Activated naive CD8-positive, alpha-beta T cell (primary cell): ENCODE results near the gene SLC25A29.
"Not testable (repeated sequence)": the region's sequence is repeated elsewhere in the genome, so short reads cannot be mapped to it uniquely, and the experiment has no call there.

Experiments used
- H3K27ac Mint-ChIP-seq: one replicate; pipeline ENCODE4 v1.8.0; 2021; ENCODE audit warnings: mixed read lengths
- H3K27me3 Mint-ChIP-seq: one replicate; pipeline ENCODE4 v1.8.0; 2021; ENCODE audit warnings: mixed read lengths
- H3K36me3 Mint-ChIP-seq: one replicate; pipeline ENCODE4 v1.8.0; 2021; ENCODE audit warnings: mixed read lengths
- H3K4me1 Mint-ChIP-seq: one replicate; pipeline ENCODE4 v1.8.0; 2021; ENCODE audit warnings: low read depth, mixed read lengths
- H3K4me3 Mint-ChIP-seq: one replicate; pipeline ENCODE4 v1.8.0; 2021; ENCODE audit warnings: mild to moderate bottlenecking, mixed read lengths
- H3K9me3 Mint-ChIP-seq: one replicate; pipeline ENCODE4 v1.8.0; 2021; ENCODE audit warnings: low read depth, mixed read lengths

Gene SLC25A29

DNA sequence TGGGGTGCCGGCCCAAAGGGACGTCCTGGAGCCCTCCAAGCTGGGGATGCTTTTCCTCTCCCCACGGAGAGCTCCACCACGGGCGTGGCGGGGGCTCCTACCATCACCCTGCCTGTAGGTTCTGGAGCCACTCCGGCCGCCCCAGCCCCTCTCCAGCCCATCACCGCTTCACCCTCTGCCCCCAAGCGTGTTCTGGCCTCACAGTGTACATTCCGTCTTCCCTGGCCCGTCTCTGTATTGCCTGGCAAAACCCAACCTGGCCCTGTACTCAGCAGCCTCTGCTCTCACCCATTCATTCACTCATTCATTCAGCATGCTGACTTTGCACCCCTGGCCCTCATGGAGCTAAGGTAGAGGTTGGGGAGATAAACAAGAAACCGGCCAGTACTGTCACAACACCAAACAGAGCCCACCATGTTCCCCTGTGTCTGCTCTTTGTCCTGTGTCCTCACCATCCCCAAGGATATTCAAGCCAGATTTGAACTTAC is 20.3 kb downstream of the SLC25A29 start:
- Mint-ChIP-seq H3K27ac (peak overlapping the region; percentile 86), H3K4me3 (peak overlapping the region; percentile 83), H3K36me3 (no peaks in the 10 kb centered on the region)

DNA sequence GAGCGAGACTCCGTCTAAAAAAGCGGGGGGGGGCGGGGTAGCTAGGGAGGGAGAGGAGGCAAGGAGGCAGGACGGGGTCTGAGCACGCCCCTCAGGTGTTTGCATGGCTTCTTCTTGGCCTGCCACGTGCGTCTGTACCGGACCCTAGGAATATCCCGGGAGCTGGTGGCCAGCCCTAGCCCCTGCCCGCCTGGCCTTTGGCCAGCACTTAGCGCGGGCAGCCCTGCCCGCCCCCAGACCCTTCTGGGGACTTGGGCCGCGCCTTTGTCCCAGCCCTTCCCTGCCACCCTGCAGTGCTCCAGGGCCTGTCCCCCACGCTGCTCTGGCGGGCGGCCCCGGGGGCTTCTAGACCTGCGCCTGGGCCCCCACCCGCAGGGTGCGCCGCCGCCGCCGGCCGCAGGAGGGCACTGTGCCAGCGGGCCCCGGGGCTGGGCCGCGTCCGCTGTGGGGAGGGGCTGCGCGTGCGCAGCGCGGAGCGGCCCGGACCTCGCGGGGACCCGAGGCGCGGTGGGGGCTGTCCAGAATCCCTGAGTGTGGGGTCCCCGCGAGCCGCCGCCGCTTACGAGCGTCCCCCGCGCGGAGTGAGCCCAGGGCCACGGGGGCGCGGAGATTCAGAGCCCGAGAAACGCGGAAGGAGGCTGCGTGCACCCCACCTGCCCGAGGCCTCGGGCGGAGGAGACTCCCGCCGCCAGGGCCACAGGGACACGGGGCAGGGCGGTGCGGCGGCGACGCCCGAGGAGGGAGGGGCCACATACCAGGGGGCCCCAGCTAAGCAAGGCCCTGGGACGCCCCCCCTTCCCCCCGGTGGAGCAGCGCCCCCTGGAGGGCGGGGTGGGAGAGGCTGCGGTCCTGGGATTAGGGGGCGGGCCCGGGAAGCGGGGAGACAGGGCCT is 21.0 kb downstream of the SLC25A29 start:
- Mint-ChIP-seq H3K4me3 (no peak overlapping the region), H3K4me1 (peaks cover 13% of the 10 kb centered on the region), H3K27ac (no peak overlapping the region)

More for the DNA sequence above, 20.3 kb downstream of the SLC25A29 start:
- H3K4me1 Mint-ChIP-seq: peaks cover 11% of the 10 kb centered on the region
- H3K9me3 Mint-ChIP-seq: no peaks in the 10 kb centered on the region
- H3K27me3 Mint-ChIP-seq: no peaks in the 10 kb centered on the region

DNA sequence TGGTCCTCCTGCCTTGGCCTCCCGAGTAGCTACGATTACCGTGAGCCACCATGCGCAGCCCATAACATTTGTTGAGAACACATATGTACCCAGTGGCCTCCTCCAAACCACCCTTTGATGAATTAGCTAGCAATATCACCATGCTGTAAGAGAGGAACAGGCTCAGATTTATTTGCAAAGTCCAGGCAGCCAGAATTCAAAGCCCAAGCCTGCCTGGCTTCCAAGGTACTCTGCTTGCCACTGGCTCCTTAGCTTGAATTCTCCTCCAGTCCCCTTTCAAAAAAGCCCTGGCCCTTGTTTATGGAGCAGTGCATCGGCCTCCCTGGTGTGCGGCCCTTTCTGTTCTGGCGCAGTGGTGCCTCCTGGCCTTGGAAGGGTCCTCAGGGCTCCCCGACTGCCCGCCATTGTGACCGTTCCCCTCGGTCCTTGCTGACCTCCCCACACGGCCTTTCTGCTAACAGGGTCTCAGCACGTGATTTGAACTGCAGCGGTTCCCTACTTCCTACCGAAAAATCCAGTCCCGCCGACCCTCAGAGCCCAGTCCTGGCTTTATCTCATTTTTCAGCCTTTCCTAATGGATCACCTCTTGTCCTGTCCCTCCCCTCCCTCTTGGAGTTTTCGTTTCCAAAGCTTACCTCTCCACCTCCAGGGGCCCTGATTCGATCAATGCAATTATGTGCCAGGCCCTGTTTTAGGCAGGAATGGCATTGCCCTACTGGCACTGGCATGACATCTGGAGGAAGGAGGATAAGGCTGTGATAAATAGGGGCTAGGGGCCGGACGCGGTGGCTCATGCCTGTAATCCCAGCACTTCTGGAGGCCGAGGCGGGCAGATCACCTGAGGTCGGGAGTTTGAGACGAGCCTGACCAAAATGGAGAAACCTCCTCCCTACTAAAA is 22.0 kb downstream of the SLC25A29 start:
- H3K4me1 Mint-ChIP-seq: peaks cover 17% of the 10 kb centered on the region
- peak overlapping the region; percentile 54 for H3K4me3 Mint-ChIP-seq
- no peaks in the 10 kb centered on the region for H3K36me3 Mint-ChIP-seq
- peak overlapping the region; percentile 76 for H3K27ac Mint-ChIP-seq
- H3K9me3 Mint-ChIP-seq: no peaks in the 10 kb centered on the region
- H3K27me3 Mint-ChIP-seq: no peaks in the 10 kb centered on the region

More for the DNA sequence above, 21.0 kb downstream of the SLC25A29 start:
- no peaks in the 10 kb centered on the region for H3K27me3 Mint-ChIP-seq
- no peaks in the 10 kb centered on the region for H3K9me3 Mint-ChIP-seq
- H3K36me3 Mint-ChIP-seq: no peaks in the 10 kb centered on the region

DNA sequence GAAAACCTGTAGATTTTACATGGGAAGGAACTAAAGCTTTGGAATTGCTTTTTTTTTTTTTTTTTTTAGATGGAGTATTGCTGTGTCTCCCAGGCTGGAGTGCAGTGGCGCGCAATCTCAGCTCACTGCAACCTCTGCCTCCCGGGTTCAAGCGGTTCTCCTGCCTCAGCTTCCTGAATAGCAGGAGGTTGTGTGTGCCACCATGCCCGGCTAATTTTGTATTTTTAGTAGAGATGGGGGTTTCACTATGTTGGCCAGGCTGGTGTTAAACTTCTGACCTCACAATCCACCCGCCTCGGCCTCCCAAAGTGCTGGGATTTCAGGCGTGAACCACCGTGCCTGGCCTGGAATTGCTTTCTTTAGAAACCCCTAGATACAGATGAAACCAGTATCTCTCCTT is 22.8 kb downstream of the SLC25A29 start:
- not testable (repeated sequence) for H3K9me3 Mint-ChIP-seq, H3K4me3 Mint-ChIP-seq, H3K27me3 Mint-ChIP-seq, H3K36me3 Mint-ChIP-seq
- peak overlapping the region; percentile 54 for H3K27ac Mint-ChIP-seq
- peaks cover 24% of the 10 kb centered on the region for H3K4me1 Mint-ChIP-seq

DNA sequence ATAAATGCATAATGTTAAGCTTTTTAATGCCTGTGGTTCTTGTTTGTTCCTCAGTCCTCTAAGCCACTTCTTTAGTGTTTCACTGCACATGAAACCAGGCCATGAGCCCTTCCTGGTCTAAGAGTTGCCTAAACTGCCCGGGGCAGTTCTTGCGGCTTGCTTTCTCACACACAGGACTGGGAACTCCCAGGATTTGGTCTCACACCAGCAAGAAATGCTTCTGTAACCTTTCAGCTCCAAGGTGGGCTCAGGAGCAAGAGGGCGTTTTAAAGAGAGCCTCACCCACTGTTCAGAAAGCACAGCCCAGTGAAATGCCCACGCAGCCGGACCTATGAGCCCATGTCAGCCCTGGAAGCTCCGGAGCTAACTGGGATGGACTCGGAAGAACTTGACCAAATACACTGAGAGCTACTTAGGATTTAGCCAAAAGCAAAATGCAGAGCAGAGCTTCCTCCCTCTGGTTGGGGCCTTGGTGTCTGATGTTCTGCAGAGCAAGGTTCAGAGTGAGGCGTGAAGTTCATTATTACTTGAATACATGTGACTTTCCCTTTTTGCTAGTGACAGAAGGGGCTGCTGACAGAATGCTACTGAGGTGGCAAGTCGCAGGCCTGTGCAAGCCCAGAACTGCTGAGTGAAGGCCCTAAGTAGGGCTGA is 23.4 kb downstream of the SLC25A29 start:
- Mint-ChIP-seq H3K4me1 (peaks cover 28% of the 10 kb centered on the region), H3K36me3 (no peaks in the 10 kb centered on the region), H3K9me3 (no peaks in the 10 kb centered on the region), H3K4me3 (no peak overlapping the region), H3K27me3 (no peaks in the 10 kb centered on the region), H3K27ac (peak overlapping the region; percentile 54)

DNA sequence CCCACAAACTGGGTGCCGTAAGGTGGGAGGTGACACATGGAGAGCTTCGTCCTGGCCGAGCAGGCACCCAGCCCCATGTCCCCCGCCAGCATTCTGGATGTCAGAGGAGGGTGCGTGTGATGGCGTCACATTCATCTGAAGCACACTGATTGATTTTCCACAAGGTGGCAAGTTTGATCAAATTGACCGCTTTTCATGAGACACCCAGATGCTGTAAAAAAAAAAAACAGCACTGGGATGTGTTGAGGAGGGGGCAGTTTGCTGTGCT is 24.2 kb downstream of the SLC25A29 start:
- Mint-ChIP-seq H3K9me3 (no peaks in the 10 kb centered on the region), H3K27ac (peak overlapping the region; percentile 50), H3K27me3 (no peaks in the 10 kb centered on the region), H3K4me1 (peaks cover 37% of the 10 kb centered on the region), H3K4me3 (no peak overlapping the region), H3K36me3 (no peaks in the 10 kb centered on the region)

DNA sequence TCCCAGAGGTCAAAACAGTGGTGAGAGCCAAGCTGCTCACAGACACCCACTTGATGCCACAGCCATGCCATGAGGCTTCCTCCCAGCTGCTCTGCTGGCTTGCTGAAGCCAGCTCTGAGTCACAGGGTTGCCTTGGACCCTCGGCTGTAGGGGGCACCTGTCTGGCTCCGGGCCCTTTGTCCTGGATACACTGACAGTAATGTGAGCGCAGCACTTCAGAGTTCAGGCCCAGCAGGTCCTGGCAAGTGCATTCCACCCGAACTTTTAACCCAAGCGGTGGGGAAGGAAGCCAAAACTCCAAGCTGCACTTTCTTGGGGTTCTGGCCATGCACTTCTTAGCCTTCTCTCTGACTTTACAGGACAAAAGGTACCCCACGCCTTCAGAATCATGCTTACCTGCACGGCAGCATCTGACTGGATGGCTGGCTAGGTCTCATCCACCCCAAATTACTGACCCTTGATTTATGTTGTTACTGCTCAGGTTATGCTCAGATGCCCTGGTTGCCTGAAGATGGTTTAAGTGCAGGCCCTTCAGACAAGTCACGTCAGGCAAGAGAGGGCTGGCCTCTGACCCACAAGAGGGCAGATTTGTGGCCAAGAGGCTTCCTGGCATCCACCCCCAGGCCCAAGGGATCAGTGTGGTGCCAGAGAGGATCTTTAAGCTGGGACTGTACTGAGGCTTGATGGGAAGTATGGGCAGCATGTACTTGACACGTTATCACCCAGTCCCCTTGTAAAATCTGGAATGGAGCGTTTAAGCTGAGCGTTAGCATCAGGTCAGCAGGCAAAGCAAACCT is 24.8 kb downstream of the SLC25A29 start:
- H3K4me3 Mint-ChIP-seq: no peak overlapping the region
- H3K27me3 Mint-ChIP-seq: no peaks in the 10 kb centered on the region
- peak overlapping the region; percentile 50 for H3K27ac Mint-ChIP-seq
- no peaks in the 10 kb centered on the region for H3K9me3 Mint-ChIP-seq
- peaks cover 40% of the 10 kb centered on the region for H3K4me1 Mint-ChIP-seq
- no peaks in the 10 kb centered on the region for H3K36me3 Mint-ChIP-seq

DNA sequence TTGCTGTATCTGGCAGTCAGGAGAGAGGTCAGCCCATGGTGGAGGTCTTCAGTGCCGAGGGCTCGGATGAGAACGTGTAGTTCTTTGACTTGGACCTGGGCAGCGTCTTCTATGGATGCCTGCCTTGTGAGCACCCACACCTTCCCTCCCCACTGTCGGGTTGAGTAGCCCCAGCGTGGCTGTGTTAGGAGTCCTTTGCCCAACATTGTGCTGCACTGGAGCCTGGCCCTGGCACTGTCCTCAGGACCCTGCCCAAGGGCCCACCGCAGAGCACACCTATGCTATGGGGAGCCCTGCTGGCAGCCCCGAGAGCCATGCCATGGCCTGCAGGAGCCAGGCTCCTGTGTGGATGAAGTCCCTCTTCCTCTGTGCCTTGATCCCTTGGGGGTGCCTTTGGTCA is 26.7 kb downstream of the SLC25A29 start:
- H3K4me1 Mint-ChIP-seq: peaks cover 54% of the 10 kb centered on the region
- H3K27me3 Mint-ChIP-seq: no peaks in the 10 kb centered on the region
- no peak overlapping the region for H3K4me3 Mint-ChIP-seq
- no peaks in the 10 kb centered on the region for H3K36me3 Mint-ChIP-seq
- no peaks in the 10 kb centered on the region for H3K9me3 Mint-ChIP-seq
- H3K27ac Mint-ChIP-seq: peak overlapping the region; percentile 84

DNA sequence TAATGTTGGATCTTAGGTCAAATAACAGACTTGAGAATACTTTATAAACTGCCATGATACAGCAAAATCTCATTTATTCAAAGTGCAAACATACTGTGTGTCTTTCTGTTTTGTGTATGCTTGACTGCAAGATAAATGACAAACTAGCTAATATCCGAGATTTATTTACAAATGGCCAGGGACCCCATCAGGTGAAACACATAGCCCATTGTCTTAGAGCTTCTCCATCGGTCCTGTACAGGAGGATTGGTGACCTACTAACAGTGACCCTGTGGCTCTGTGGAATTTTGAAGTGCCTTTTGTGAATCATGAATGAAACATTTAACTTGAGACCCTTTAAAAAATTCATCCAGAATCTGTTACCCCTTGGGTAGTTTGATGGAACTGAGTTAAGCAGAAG is 27.1 kb downstream of the SLC25A29 start:
- peaks cover 55% of the 10 kb centered on the region for H3K4me1 Mint-ChIP-seq
- H3K27ac Mint-ChIP-seq: peak overlapping the region; percentile 51
- H3K27me3 Mint-ChIP-seq: no peaks in the 10 kb centered on the region
- no peak overlapping the region for H3K4me3 Mint-ChIP-seq
- H3K36me3 Mint-ChIP-seq: no peaks in the 10 kb centered on the region
- no peaks in the 10 kb centered on the region for H3K9me3 Mint-ChIP-seq

DNA sequence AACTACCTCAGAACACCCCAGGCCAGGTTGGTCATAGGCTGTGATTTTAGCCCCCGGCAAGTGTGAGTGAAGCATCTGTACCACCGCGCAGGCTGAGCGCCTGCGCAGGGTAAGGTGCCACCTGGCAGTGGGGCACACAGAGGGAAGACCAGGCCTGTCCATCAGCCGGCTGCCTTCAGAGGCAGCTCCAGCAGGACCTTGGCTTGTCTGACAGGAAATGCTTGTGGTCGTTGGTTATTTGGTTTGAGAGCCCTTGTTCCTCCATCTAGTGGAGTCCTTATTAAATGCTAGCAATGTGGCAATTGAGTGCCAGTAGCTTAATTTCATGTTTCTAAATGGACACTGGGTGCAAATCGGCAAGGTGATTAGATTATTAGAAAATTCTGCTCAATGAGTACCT is 27.5 kb downstream of the SLC25A29 start:
- Mint-ChIP-seq H3K27me3 (no peaks in the 10 kb centered on the region), H3K4me1 (peaks cover 56% of the 10 kb centered on the region), H3K36me3 (no peaks in the 10 kb centered on the region), H3K27ac (peak overlapping the region; percentile 51), H3K9me3 (no peaks in the 10 kb centered on the region), H3K4me3 (no peak overlapping the region)

DNA sequence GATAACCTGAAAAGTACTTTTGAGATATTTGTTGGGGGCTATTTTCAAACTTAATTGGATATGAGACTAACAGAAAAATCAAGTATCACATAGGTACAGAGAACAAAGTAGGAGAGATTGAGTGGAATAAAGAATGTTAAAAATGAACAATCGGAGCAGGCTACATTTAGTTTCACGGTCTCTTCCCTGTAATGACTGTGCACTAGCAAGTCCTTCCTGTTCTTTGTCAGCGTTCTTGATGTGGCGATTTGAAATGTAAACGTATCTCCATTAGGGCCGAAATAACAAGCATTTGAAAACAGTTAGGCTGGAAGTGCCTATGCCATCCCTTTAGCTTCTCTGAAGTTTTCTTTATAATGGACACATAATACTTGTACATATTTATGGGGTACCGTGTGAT is 31.0 kb downstream of the SLC25A29 start:
- Mint-ChIP-seq H3K36me3 (no peaks in the 10 kb centered on the region), H3K4me3 (no peak overlapping the region), H3K4me1 (peaks cover 72% of the 10 kb centered on the region), H3K27ac (peak overlapping the region; percentile 76), H3K9me3 (no peaks in the 10 kb centered on the region), H3K27me3 (no peaks in the 10 kb centered on the region)

DNA sequence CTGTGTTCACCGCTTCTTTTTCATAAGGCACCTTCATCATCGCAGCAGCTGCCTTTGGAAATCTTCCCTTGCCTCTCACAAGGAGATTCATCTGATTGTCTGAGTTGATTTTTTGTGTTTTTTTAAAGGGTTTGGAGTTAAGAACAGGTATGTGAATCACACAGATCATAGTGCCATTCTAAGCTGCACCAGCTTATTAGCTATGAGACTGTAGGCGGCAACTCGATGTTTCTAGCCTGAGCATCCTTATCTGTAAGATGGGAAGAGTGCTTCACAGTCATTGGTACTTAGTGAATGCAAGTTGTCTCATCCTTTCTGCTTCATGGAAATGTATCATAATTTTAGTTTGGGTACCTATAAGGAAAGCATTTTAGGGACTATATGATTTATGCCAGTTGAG is 32.0 kb downstream of the SLC25A29 start:
- Mint-ChIP-seq H3K4me1 (peaks cover 69% of the 10 kb centered on the region), H3K27me3 (no peaks in the 10 kb centered on the region), H3K27ac (peak overlapping the region; percentile 76), H3K9me3 (no peaks in the 10 kb centered on the region), H3K4me3 (no peak overlapping the region), H3K36me3 (no peaks in the 10 kb centered on the region)

DNA sequence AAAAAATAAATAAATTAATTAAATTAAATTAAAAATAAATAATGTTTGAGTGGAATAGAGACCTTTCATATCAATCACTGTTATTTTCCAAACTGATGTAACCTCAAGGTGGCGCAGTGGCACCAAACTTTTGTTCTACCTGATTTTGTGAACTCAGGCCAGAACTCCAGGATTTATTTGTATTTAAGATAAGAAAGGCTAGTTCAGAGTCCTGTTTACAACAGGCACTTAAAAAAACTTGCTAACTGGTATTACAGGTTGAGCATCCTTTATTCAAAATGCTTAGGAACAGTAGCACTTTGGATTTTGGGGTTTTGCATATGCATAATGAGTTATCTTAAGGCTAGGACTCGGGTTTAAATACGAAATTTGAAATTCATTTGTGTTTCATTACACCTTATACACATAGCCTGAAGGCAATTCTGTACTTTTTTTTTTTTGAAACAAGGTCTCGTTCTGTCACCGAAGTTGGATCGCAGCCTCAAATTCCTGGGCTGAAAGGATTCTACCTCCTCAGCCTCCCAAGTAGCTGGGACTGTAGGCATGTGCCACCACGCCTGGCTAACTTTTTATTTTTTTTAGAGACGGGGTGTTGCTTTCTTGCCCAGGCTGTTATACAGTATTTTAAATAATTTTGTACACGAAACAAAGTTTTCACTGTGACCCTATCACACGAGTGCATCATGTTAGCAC is 34.9 kb downstream of the SLC25A29 start:
- no peak overlapping the region for H3K4me3 Mint-ChIP-seq
- H3K36me3 Mint-ChIP-seq: no peaks in the 10 kb centered on the region
- H3K27ac Mint-ChIP-seq: peak overlapping the region; percentile 28
- H3K9me3 Mint-ChIP-seq: no peaks in the 10 kb centered on the region
- no peaks in the 10 kb centered on the region for H3K27me3 Mint-ChIP-seq
- H3K4me1 Mint-ChIP-seq: peaks cover 72% of the 10 kb centered on the region
